H1 (cell line): ENCODE results near the gene MAML3. TPM values are rescaled to one million over a fixed set of nuclear protein-coding genes. Genes with fewer than 3 reads are reported as not detected.

Experiments used
- CTCF ChIA-PET: fragments of 300-600 bp; sonication (Branson Sonifier 250); formaldehyde crosslinking; loops from one replicate; lab custom pipeline; 2021; ENCODE audit not compliant: partially characterized antibody; lab: Charles Lee
- POLR2A ChIA-PET: fragments of 300-600 bp; sonication (Branson Sonifier 250); formaldehyde crosslinking; loops from one replicate; lab custom pipeline; 2021; ENCODE audit warnings: inconsistent platforms; ENCODE audit not compliant: partially characterized antibody; lab: Charles Lee
- DNase-seq, 2 experiments: peaks; one replicate each; pipeline versions ENCODE4 v3.0.0 to v3.0.0-alpha.2; 2010 to 2022; ENCODE audit warnings: low spot score in 2 of 2, low read depth in 1 of 2, mixed read lengths in 1 of 2
- FAIRE-seq: peaks from 2 replicates; lab custom pipeline; 2011; peaks lifted over from hg19 to GRCh38; lab: Jason Lieb, UNC
- H2AFZ ChIP-seq: 2 replicates; pipeline ENCODE4 v1.8.1; 2012; ENCODE audit warnings: low read length, inconsistent platforms
- H2AK5ac ChIP-seq: 2 replicates; pipeline ENCODE4 v1.6.1; 2013; ENCODE audit warnings: low read depth, low read length
- H2BK120ac ChIP-seq: replicated peaks from 2 replicates; pipeline ENCODE3; 2013; ENCODE audit warnings: low read depth, low read length, inconsistent platforms
- H2BK12ac ChIP-seq: 2 replicates; pipeline ENCODE4 v1.6.1; 2013; ENCODE audit warnings: low read depth, low read length
- H2BK15ac ChIP-seq: 2 replicates; pipeline ENCODE4 v1.6.1; 2013; ENCODE audit warnings: low read length
- H2BK20ac ChIP-seq: 2 replicates; pipeline ENCODE4 v1.6.1; 2013; ENCODE audit warnings: low read length
- H2BK5ac ChIP-seq: 2 replicates; pipeline ENCODE4 v1.6.1; 2013; ENCODE audit warnings: low read depth, low read length
- H3K14ac ChIP-seq: 2 replicates; pipeline ENCODE4 v1.6.1; 2013; ENCODE audit warnings: inconsistent platforms; ENCODE audit not compliant: insufficient read length
- H3K18ac ChIP-seq: 2 replicates; pipeline ENCODE4 v1.6.1; 2013; ENCODE audit warnings: low read length; ENCODE audit errors: extremely low read depth
- H3K23ac ChIP-seq: 2 replicates; pipeline ENCODE4 v1.6.1; 2013; ENCODE audit warnings: inconsistent platforms; ENCODE audit not compliant: insufficient read length
- H3K23me2 ChIP-seq: 2 replicates; pipeline ENCODE4 v1.6.1; 2013; ENCODE audit warnings: low read depth, low read length
- H3K27ac ChIP-seq: 2 replicates; pipeline ENCODE4 v1.6.1; 2011; ENCODE audit warnings: low read depth, low read length, inconsistent platforms
- H3K27me3 ChIP-seq, 4 experiments: replicated peaks in 1 of 4; 1 replicate in 1 of 4; 2 replicates in 3 of 4; pipeline versions ENCODE4 v1.6.1 to v1.8.1; 2011 to 2013; ENCODE audit warnings: low read length in 3 of 4, mild to moderate bottlenecking in 3 of 4, inconsistent platforms in 2 of 4, mixed read lengths in 2 of 4, moderate library complexity in 1 of 4; ENCODE audit not compliant: control insufficient read depth in 3 of 4, insufficient read depth in 3 of 4; ENCODE audit errors: extremely low read depth in 1 of 4
- H3K36me3 ChIP-seq, 4 experiments: 2 replicates each; pipeline versions ENCODE4 v1.6.1 to v1.8.1; 2011 to 2013; ENCODE audit warnings: mild to moderate bottlenecking in 4 of 4, low read length in 3 of 4, moderate library complexity in 2 of 4, control low read depth in 1 of 4, inconsistent platforms in 1 of 4; ENCODE audit not compliant: insufficient read depth in 4 of 4, control insufficient read depth in 2 of 4
- H3K4ac ChIP-seq: replicated peaks from 2 replicates; pipeline ENCODE3; 2013; ENCODE audit warnings: low read length, low read depth, mixed read lengths, inconsistent platforms; ENCODE audit not compliant: insufficient read length
- H3K4me1 ChIP-seq, 4 experiments: replicated peaks in 1 of 4; 1 replicate in 1 of 4; 2 replicates in 3 of 4; pipeline versions ENCODE4 v1.6.1 to v1.8.1; 2011 to 2013; ENCODE audit warnings: low read length in 3 of 4, inconsistent platforms in 2 of 4, mixed read lengths in 1 of 4; ENCODE audit not compliant: insufficient read depth in 4 of 4, control insufficient read depth in 3 of 4
- H3K4me2 ChIP-seq, 2 experiments: 2 replicates each; pipeline versions ENCODE4 v1.6.1 to v1.8.1; 2011 to 2013; ENCODE audit warnings: low read depth in 2 of 2, low read length in 2 of 2, control low read depth in 1 of 2, inconsistent platforms in 1 of 2, mild to moderate bottlenecking in 1 of 2; ENCODE audit not compliant: insufficient read depth in 1 of 2
- H3K4me3 ChIP-seq, 4 experiments: fragments of 200-600, 300-600 bp in 1 of 4; sonication (generic), shearing (Covaris generic), sonication (Bioruptor Twin) in 1 of 4; 2 replicates each; pipeline versions ENCODE4 v1.5.1 to v1.8.1; 2011 to 2016; ENCODE audit warnings: low read length in 4 of 4, low read depth in 3 of 4, control low read depth in 2 of 4, inconsistent platforms in 2 of 4, mild to moderate bottlenecking in 2 of 4, mixed read lengths in 1 of 4, moderate library complexity in 1 of 4; ENCODE audit not compliant: insufficient read depth in 2 of 4; ENCODE audit errors: extremely low read depth in 1 of 4
- H3K56ac ChIP-seq: replicated peaks from 2 replicates; pipeline ENCODE3; 2013; ENCODE audit warnings: low read depth, mild to moderate bottlenecking, mixed read lengths, low read length, inconsistent platforms; ENCODE audit not compliant: insufficient read length
- H3K79me1 ChIP-seq: 2 replicates; pipeline ENCODE4 v1.6.1; 2013; ENCODE audit warnings: low read depth, low read length, control low read depth
- H3K79me2 ChIP-seq, 2 experiments: 2 replicates each; pipeline versions ENCODE4 v1.6.1 to v1.8.1; 2012 to 2013; ENCODE audit warnings: low read length in 2 of 2, mild to moderate bottlenecking in 2 of 2, inconsistent platforms in 1 of 2; ENCODE audit not compliant: insufficient read depth in 2 of 2, control insufficient read depth in 1 of 2
- H3K9ac ChIP-seq, 4 experiments: replicated peaks in 1 of 4; 1 replicate in 1 of 4; 2 replicates in 3 of 4; pipeline versions ENCODE4 v1.6.1 to v1.8.1; 2011 to 2013; ENCODE audit warnings: low read depth in 3 of 4, low read length in 3 of 4, control low read depth in 2 of 4, mild to moderate bottlenecking in 2 of 4, moderate library complexity in 2 of 4, inconsistent platforms in 1 of 4; ENCODE audit errors: extremely low read depth in 1 of 4
- H3K9me3 ChIP-seq, 2 experiments: 2 replicates each; pipeline versions ENCODE4 v1.6.1 to v1.8.1; 2012 to 2013; ENCODE audit warnings: mild to moderate bottlenecking in 2 of 2, moderate library complexity in 2 of 2, control low read depth in 1 of 2, inconsistent platforms in 1 of 2, low read depth in 1 of 2, low read length in 1 of 2, mixed read lengths in 1 of 2; ENCODE audit not compliant: insufficient read depth in 2 of 2
- H4K20me1 ChIP-seq, 2 experiments: replicated peaks in 1 of 2; 2 replicates each; pipeline versions ENCODE3 to v1.8.1; 2011 to 2013; ENCODE audit warnings: inconsistent platforms in 2 of 2, low read length in 2 of 2, mild to moderate bottlenecking in 1 of 2; ENCODE audit not compliant: insufficient read depth in 2 of 2, control insufficient read depth in 1 of 2
- H4K5ac ChIP-seq: 2 replicates; pipeline ENCODE4 v1.6.1; 2013; ENCODE audit warnings: low read length, low read depth, mixed read lengths, inconsistent platforms; ENCODE audit not compliant: insufficient read length
- H4K8ac ChIP-seq: 2 replicates; pipeline ENCODE4 v1.8.0; 2013; ENCODE audit warnings: mild to moderate bottlenecking, moderate library complexity, low read length, inconsistent platforms; ENCODE audit not compliant: insufficient read depth; ENCODE audit errors: extremely low read depth
- H4K91ac ChIP-seq: replicated peaks from 2 replicates; pipeline ENCODE3; 2013; ENCODE audit warnings: low read length, mixed read lengths, inconsistent platforms; ENCODE audit not compliant: insufficient read length
- EGR1 ChIP-seq: IDR thresholded peaks from 2 replicates; pipeline ENCODE4 v1.6.1; 2011; ENCODE audit warnings: low read depth, low read length, borderline replicate concordance
- KDM4A ChIP-seq: IDR thresholded peaks from one replicate; pipeline ENCODE4 v1.7.1; 2012; ENCODE audit warnings: low read depth, mild to moderate bottlenecking, moderate library complexity, low read length, inconsistent platforms; ENCODE audit not compliant: severe bottlenecking
- TAF1 ChIP-seq: IDR thresholded peaks from 2 replicates; pipeline ENCODE4 v1.6.1; 2011; ENCODE audit warnings: mild to moderate bottlenecking, low read depth, low read length
- WGBS, 2 experiments: shearing (Covaris generic) in 1 of 2; methylation state at CpG; one replicate each; pipeline versions ENCODE4 v1.1.6 to v1.1.7; 2013 to 2015; ENCODE audit warnings: low lambda C conversion rate in 2 of 2, mixed read lengths in 2 of 2, inconsistent platforms in 1 of 2, low coverage in 1 of 2, missing lambda C conversion rate in 1 of 2; ENCODE audit not compliant: insufficient replicate concordance in 2 of 2, insufficient coverage in 1 of 2, insufficient read length in 1 of 2; ENCODE audit errors: extremely low coverage in 1 of 2, missing lambda C conversion rate in 1 of 2; 5-methylcytosine and 5-hydroxymethylcytosine counted together
- polyA plus RNA-seq, 7 experiments: library from polyadenylated mRNA; depleted of rRNA in 3 of 7; stranded (reverse) in 5 of 7; unstranded in 2 of 7; fragments of >200 nt in 5 of 7; fragments of 200-250 nt in 2 of 7; gene quantifications; 1 replicate in 5 of 7; 2 replicates in 1 of 7; 4 replicates in 1 of 7; pipeline versions ENCODE4 v1.2.1 to v1.2.3, GENCODE V29; 2011 to 2013; ENCODE audit warnings: missing spikeins in 2 of 7, mixed read lengths in 2 of 7
- total RNA-seq: library from RNA; stranded (reverse); fragmentation: NEBNext Ultra II Directional; extraction: Animal tissue kit (Norgen Biotek cat#: 25700); gene quantifications from 2 replicates; pipeline ENCODE4 v1.2.1, GENCODE V29; 2021

The MAML3 gene
- total and polyA plus RNA-seq, 2 of the 8 experiments (the other 6 are each of a cell fraction or from before 2014, with no cell fraction given), result 2.1 to 5.7 TPM

GRCh38 chr4:139845453-139846093, 308.4 kb downstream of the MAML3 start:
- Histone ChIP-seq H3K79me1 (no peaks in the 10 kb centered on the region), H4K91ac (no peak overlapping the region), H3K27ac (no peak overlapping the region), H3K79me2 (no peaks in the 10 kb centered on the region), H3K9ac (no peak overlapping the region), H3K27me3 (no peaks in the 10 kb centered on the region), H2AFZ (no peak overlapping the region), H4K20me1 (no peaks in the 10 kb centered on the region), H4K8ac (no peak overlapping the region), H2BK12ac (no peak overlapping the region), H4K5ac (no peak overlapping the region), H2BK20ac (no peak overlapping the region), H3K36me3 (no peaks in the 10 kb centered on the region), H3K14ac (no peak overlapping the region), H3K18ac (no peak overlapping the region), H3K23ac (no peak overlapping the region), H3K9me3 (no peaks in the 10 kb centered on the region), H2BK5ac (no peak overlapping the region), H2BK120ac (no peak overlapping the region), H3K4me1 (peaks cover 0 to 14% (median 8%) of the 10 kb centered on the region in 4 experiments; a peak in 2 of 7 replicates), H2AK5ac (no peak overlapping the region), H3K23me2 (no peaks in the 10 kb centered on the region), H3K56ac (no peak overlapping the region), H2BK15ac (no peak overlapping the region), H3K4ac (no peak overlapping the region), H3K4me2 (no peak overlapping the region), H3K4me3 (no peak overlapping the region)
- WGBS, 2 experiments, result 90% methylated on average over 3 of the region's 3 CpGs; no CpG with 5 or more reads in 1 of the 2 experiments
- DNase-seq, result no peak
- FAIRE-seq, result no peak
- ChIA-PET CTCF (interaction anchor here (1.5 kb wide), 1 partner anchor 26 kb away, joined by 4 read pairs; no protein-coding TSS in a partner anchor), POLR2A (no interaction called here)
- TF ChIP-seq EGR1, result no peak
- TF ChIP-seq KDM4A, result no peak
- no peak for TF ChIP-seq TAF1
